GM12891 (cell line): ENCODE measurements around the gene MAD1L1.

Experiments
- PAX5 ChIP-seq: IDR thresholded peaks from 2 replicates; pipeline ENCODE4 v1.6.1; 2011; ENCODE audit warnings: low read length, moderate library complexity, mild to moderate bottlenecking; ENCODE audit not compliant: insufficient read depth, severe bottlenecking
- POLR2A ChIP-seq: IDR thresholded peaks from 2 replicates; pipeline ENCODE4 v1.6.1; 2011; ENCODE audit warnings: low read depth, low read length, control low read depth
- POLR2AphosphoS5 ChIP-seq: IDR thresholded peaks from 2 replicates; pipeline ENCODE4 v1.6.1; 2011; ENCODE audit warnings: low read depth, low read length, control low read depth
- POU2F2 ChIP-seq: IDR thresholded peaks from 2 replicates; pipeline ENCODE4 v1.6.1; 2011; ENCODE audit warnings: low read depth, mild to moderate bottlenecking, control low read depth, low read length, moderate library complexity
- SPI1 ChIP-seq: IDR thresholded peaks from 2 replicates; pipeline ENCODE4 v1.6.1; 2011; ENCODE audit warnings: low read depth, low read length, control low read depth
- TAF1 ChIP-seq: IDR thresholded peaks from 2 replicates; pipeline ENCODE4 v1.6.1; 2011; ENCODE audit warnings: low read depth, low read length, control low read depth

DNA sequence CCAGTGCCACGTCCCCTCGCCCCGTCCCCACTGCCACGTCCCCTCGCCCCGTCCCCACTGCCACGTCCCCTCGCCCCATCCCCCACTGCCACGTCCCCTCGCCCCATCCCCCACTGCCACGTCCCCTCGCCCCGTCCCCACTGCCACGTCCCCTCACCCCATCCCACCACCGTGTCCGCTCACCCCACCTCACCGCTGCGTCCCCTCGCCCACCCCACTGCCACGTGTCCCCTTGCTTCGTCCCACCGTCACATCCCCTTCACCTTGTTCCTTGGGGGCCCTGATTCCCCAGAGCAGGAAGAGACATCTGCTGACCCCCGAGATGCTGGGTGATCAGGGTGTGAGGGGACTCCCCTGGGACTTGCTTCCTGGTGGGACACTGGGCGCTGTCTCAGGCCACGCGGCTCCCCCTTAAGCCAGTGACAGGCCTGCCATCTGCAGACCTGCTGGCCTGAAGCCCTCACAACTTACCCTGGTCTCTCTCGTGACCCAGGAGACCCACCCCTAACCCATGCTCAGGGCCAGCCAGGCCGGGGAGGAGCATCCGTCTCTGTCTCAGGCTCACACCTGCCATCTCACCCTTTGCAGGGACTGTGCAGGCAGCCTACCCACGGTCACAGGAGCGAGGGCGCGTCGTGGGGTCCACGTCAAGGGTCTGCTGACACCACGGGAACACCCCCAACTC is 302.2 kb downstream of the MAD1L1 start:
- TF ChIP-seq POLR2A, result no peak
- no peak for TF ChIP-seq POLR2AphosphoS5
- TF ChIP-seq SPI1, result no peak
- TF ChIP-seq TAF1, result no peak
- TF ChIP-seq PAX5, result no peak
- TF ChIP-seq POU2F2, result no peak
